Measurements from ENCODE around the gene SARDH. TPM values are rescaled to one million over a fixed set of nuclear protein-coding genes. Genes with fewer than 3 reads are reported as not detected.

SARDH gene
- total RNA-seq, 1 experiment from 2014 or later, result 5.6 TPM

GRCh38 chr9:133654736-133655657 is 83.2 kb downstream of the SARDH start:
- H3K4me3 ChIP-seq (replicated peaks in 1 of 2; ENCODE audit: low read depth in 1 of 2, low read length in 2 of 2), result no peak overlapping the region
- H3K9me3 ChIP-seq (ENCODE audit: control insufficient read depth in 1 of 2, insufficient read depth in 1 of 2, low read depth in 1 of 2, low read length in 2 of 2), result no peaks in the 10 kb centered on the region
- TF ChIP-seq POLR2AphosphoS5 (IDR thresholded peaks at IDR 0.05; ENCODE audit: low read depth, low read length) (no peak), SP1 (IDR thresholded peaks at IDR 0.05; ENCODE audit: low read depth) (no peak), EZH2phosphoT487 (IDR thresholded peaks at IDR 0.05; ENCODE audit: borderline replicate concordance) (no peak), ZBTB33 (IDR thresholded peaks at IDR 0.05; ENCODE audit: extremely low read depth, insufficient replicate concordance, low read length) (no peak), CEBPB (IDR thresholded peaks at IDR 0.05; ENCODE audit: low read depth) (no peak), TCF7L2 (IDR thresholded peaks at IDR 0.05; ENCODE audit: borderline replicate concordance, extremely low read depth, insufficient read depth, insufficient read length) (no peak), JUND (IDR thresholded peaks at IDR 0.05) (no peak), FOSL1 (IDR thresholded peaks at IDR 0.05; ENCODE audit: low read depth) (no peak)
- peaks cover 17 to 20% of the 10 kb centered on the region in 2 experiments for H3K4me1 ChIP-seq (ENCODE audit: control insufficient read depth in 1 of 2, insufficient read depth in 2 of 2, low read length in 2 of 2)
- no peaks in the 10 kb centered on the region for H4K20me1 ChIP-seq (ENCODE audit: insufficient read depth)
- H3K79me2 ChIP-seq (ENCODE audit: insufficient read depth, low read length), result no peaks in the 10 kb centered on the region
- no peaks in the 10 kb centered on the region for H3K9me2 ChIP-seq (ENCODE audit: insufficient read depth)
- no peak overlapping the region for H3K27ac ChIP-seq (ENCODE audit: low read depth, low read length)
- ChIA-PET RAD21 (ENCODE audit: low non-redundant PET in 1 of 2, low total read pairs in 2 of 2, uncharacterized antibody in 2 of 2, unreplicated experiment in 2 of 2) (no interaction called here), CTCF (no interaction called here), POLR2A (no interaction called here)
- no TSS peak for BruUV-seq (replicated peaks)
- H3K4me2 ChIP-seq (ENCODE audit: low read length), result no peak overlapping the region
- no peaks in the 10 kb centered on the region; the same call in 1 of the 2 replicates for H3K27me3 ChIP-seq (ENCODE audit: insufficient read depth, low read length)
- H2AFZ ChIP-seq (ENCODE audit: low read depth, low read length, poor library complexity, severe bottlenecking), result no peak overlapping the region
- H3K9ac ChIP-seq (ENCODE audit: low read length), result no peak overlapping the region
- no peak for DNase-seq (ENCODE audit: low read depth, low spot score)
- ATAC-seq, result no peak
- no peaks in the 10 kb centered on the region for H3K36me3 ChIP-seq (ENCODE audit: control insufficient read depth in 1 of 2, insufficient read depth in 2 of 2, low read length in 2 of 2)
- intact Hi-C loops (cut with micrococcal nuclease), result no loop called here

Data from HCT116 (cell line).